GM12878 (cell line): ENCODE results near the gene IFT22. TPM values are rescaled to one million over a fixed set of nuclear protein-coding genes. Genes with fewer than 3 reads are reported as not detected.

ENCODE experiments used
- ATAC-seq: fragments of 200-7000 bp; cut with Tn5 transposase; 3 replicates; pipeline ENCODE4 v1.9.1; 2020; ENCODE audit warnings: mild to moderate bottlenecking, moderate library complexity
- BruUV-seq: library from RNA; stranded (reverse); fragments of 400-500 nt; replicated peaks from 2 replicates; lab custom pipeline; 2021; lab: Mats Ljungman, UMichigan
- CTCF ChIA-PET: fragments of 300-600 bp; sonication (Branson Sonifier 250); formaldehyde crosslinking; extraction: SDS; loops from one replicate; lab custom pipeline; 2021; ENCODE audit warnings: inconsistent platforms; lab: Yijun Ruan, JAX
- POLR2A ChIA-PET: fragments of 350-600 bp; formaldehyde crosslinking; extraction: SDS; loops from one replicate; lab custom pipeline; 2021; ENCODE audit warnings: inconsistent platforms; lab: Charles Lee
- RAD21 ChIA-PET: fragments of 300-600 bp; sonication (Branson Sonifier 250); formaldehyde crosslinking; loops from one replicate; lab custom pipeline; 2023; ENCODE audit warnings: antibody characterized with exemption; ENCODE audit not compliant: unreplicated experiment; lab: Charles Lee
- SMC1A ChIA-PET: fragments of 300-600 bp; sonication (Branson Sonifier 250); formaldehyde crosslinking; loops from one replicate; lab custom pipeline; 2023; ENCODE audit not compliant: unreplicated experiment, uncharacterized antibody; lab: Charles Lee
- DNase-seq: peaks from one replicate; pipeline ENCODE4 v3.0.0-alpha.2; 2011; ENCODE audit warnings: low read depth, low spot score
- FAIRE-seq: peaks from 3 replicates; lab custom pipeline; 2011; peaks lifted over from hg19 to GRCh38; lab: Jason Lieb, UNC
- H2AFZ ChIP-seq: 2 replicates; pipeline ENCODE4 v1.6.0; 2011; ENCODE audit warnings: low read depth, low read length, control low read depth; ENCODE audit not compliant: control insufficient read depth
- H3K27ac ChIP-seq: 2 replicates; pipeline ENCODE4 v1.5.1; 2011; ENCODE audit warnings: control low read depth; ENCODE audit not compliant: control insufficient read depth, insufficient read depth
- H3K27me3 ChIP-seq, 2 experiments: replicated peaks in 1 of 2; 2 replicates each; pipeline versions ENCODE4 v1.6.0 to v1.6.1; 2011; ENCODE audit warnings: low read length in 1 of 2; ENCODE audit not compliant: control insufficient read depth in 2 of 2, insufficient read depth in 2 of 2
- H3K36me3 ChIP-seq, 2 experiments: 2 replicates each; pipeline ENCODE4 v1.5.1; 2011; ENCODE audit warnings: low read length in 1 of 2; ENCODE audit not compliant: control insufficient read depth in 2 of 2, insufficient read depth in 2 of 2
- H3K4me1 ChIP-seq: 2 replicates; pipeline ENCODE4 v1.6.1; 2011; ENCODE audit warnings: mild to moderate bottlenecking, low read length, moderate library complexity, mixed read lengths; ENCODE audit not compliant: control insufficient read depth, insufficient read depth
- H3K4me2 ChIP-seq: 2 replicates; pipeline ENCODE4 v1.6.0; 2011; ENCODE audit warnings: control low read depth; ENCODE audit not compliant: control insufficient read depth, insufficient read depth
- H3K4me3 ChIP-seq: fragments of 200-600 bp; sonication (generic); 2 replicates; pipeline ENCODE4 v1.5.1; 2016
- H3K79me2 ChIP-seq: 2 replicates; pipeline ENCODE4 v1.6.0; 2011; ENCODE audit warnings: low read length; ENCODE audit not compliant: control insufficient read depth, insufficient read depth
- H3K9ac ChIP-seq: 2 replicates; pipeline ENCODE4 v1.8.0; 2011; ENCODE audit warnings: low read length, control low read depth, mixed read lengths; ENCODE audit not compliant: control insufficient read depth, insufficient read depth
- H3K9me3 ChIP-seq: replicated peaks from 3 replicates; pipeline ENCODE4 v1.5.1; 2011; ENCODE audit warnings: mild to moderate bottlenecking, low read length; ENCODE audit not compliant: control insufficient read depth, insufficient read depth
- H4K20me1 ChIP-seq: 2 replicates; pipeline ENCODE4 v1.6.0; 2011; ENCODE audit not compliant: control insufficient read depth, insufficient read depth
- CBX5 ChIP-seq: sonication (generic); IDR thresholded peaks from 2 replicates; pipeline ENCODE4 v1.6.1; 2016; ENCODE audit warnings: low read depth, moderate library complexity, mild to moderate bottlenecking, inconsistent platforms
- DPF2 ChIP-seq: fragments of 450-650 bp; IDR thresholded peaks from 2 replicates; pipeline ENCODE4 v1.6.1; 2017; ENCODE audit warnings: mild to moderate bottlenecking
- E4F1 ChIP-seq: fragments of 450-650 bp; IDR thresholded peaks from 2 replicates; pipeline ENCODE4 v1.6.1; 2018; ENCODE audit warnings: borderline replicate concordance, mild to moderate bottlenecking; ENCODE audit not compliant: partially characterized antibody
- HCFC1 ChIP-seq: fragments of 150-350 bp; IDR thresholded peaks from 2 replicates; pipeline ENCODE4 v1.6.1; 2014; ENCODE audit warnings: low read length
- KAT2A ChIP-seq: conservative IDR thresholded peaks from 2 replicates; pipeline ENCODE4 v1.6.1; 2011; ENCODE audit warnings: low read depth, low read length; ENCODE audit not compliant: control insufficient read depth
- MAX ChIP-seq: IDR thresholded peaks from 2 replicates; pipeline ENCODE4 v1.6.1; 2012; ENCODE audit warnings: low read depth, low read length, improper control_type of control experiment
- NFIC ChIP-seq: IDR thresholded peaks from 2 replicates; pipeline ENCODE4 v1.6.1; 2012; ENCODE audit warnings: low read depth, mild to moderate bottlenecking, inconsistent platforms, low read length, moderate library complexity
- NFXL1 ChIP-seq: fragments of 450-650 bp; IDR thresholded peaks from 2 replicates; pipeline ENCODE4 v1.6.1; 2017; ENCODE audit warnings: antibody characterized with exemption, mild to moderate bottlenecking, borderline replicate concordance
- RAD21 ChIP-seq: IDR thresholded peaks from 2 replicates; pipeline ENCODE4 v1.6.1; 2011; ENCODE audit warnings: mild to moderate bottlenecking, low read depth, low read length, moderate library complexity; ENCODE audit not compliant: insufficient read depth
- SIX5 ChIP-seq: IDR thresholded peaks from 2 replicates; pipeline ENCODE4 v1.6.1; 2011; ENCODE audit warnings: mild to moderate bottlenecking, low read depth, low read length, moderate library complexity; ENCODE audit not compliant: severe bottlenecking
- SMARCA5 ChIP-seq: fragments of 450-650 bp; IDR thresholded peaks from 2 replicates; pipeline ENCODE4 v1.6.1; 2017; ENCODE audit warnings: mild to moderate bottlenecking
- ZBTB4 ChIP-seq: fragments of 450-650 bp; formaldehyde crosslinking; IDR thresholded peaks from 2 replicates; pipeline ENCODE4 v1.4.0; 2022; ENCODE audit warnings: mild to moderate bottlenecking, moderate library complexity
- ZNF207 ChIP-seq: fragments of 450-650 bp; IDR thresholded peaks from 2 replicates; pipeline ENCODE4 v1.6.1; 2014; ENCODE audit warnings: antibody characterized with exemption, mild to moderate bottlenecking, borderline replicate concordance
- WGBS: methylation state at CpG from one replicate; pipeline ENCODE4 v1.1.6; 2016; ENCODE audit warnings: low lambda C conversion rate; ENCODE audit not compliant: insufficient replicate concordance, insufficient coverage; ENCODE audit errors: missing lambda C conversion rate; 5-methylcytosine and 5-hydroxymethylcytosine counted together
- in situ Hi-C: fragments of 300-500 bp; cut with MboI; formaldehyde crosslinking; loops from 9 replicates; pipeline ENCODE4 v1.14.3; 2018; ENCODE audit warnings: mixed read lengths
- intact Hi-C: fragments of 100-400 bp; cut with micrococcal nuclease; formaldehyde crosslinking; loops from one replicate; pipeline ENCODE4 v1.14.2; 2022; ENCODE audit not compliant: unreplicated experiment
- polyA plus RNA-seq, 11 experiments: library from polyadenylated mRNA; depleted of rRNA in 4 of 11; unstranded in 6 of 11; stranded (reverse) in 5 of 11; fragments of >200 nt; fragmentation: Nextera tagmentation in 4 of 11; fragmentation: Illumina TruSeq in 1 of 11; extraction: Ambion mirVana in 4 of 11; extraction: Trizol in 1 of 11; gene quantifications; 1 replicate in 1 of 11; 2 replicates in 10 of 11; pipeline versions ENCODE4 v1.2.1 to v1.2.3, GENCODE V29; 2011 to 2016; ENCODE audit warnings: inconsistent platforms in 2 of 11, missing spikeins in 2 of 11, low read depth in 1 of 11
- total RNA-seq, 4 experiments: library from RNA; depleted of rRNA in 3 of 4; stranded (reverse); fragments of >200 nt in 3 of 4; fragmentation: Illumina TruSeq in 1 of 4; extraction: Trizol in 1 of 4; gene quantifications; 2 replicates each; pipeline versions ENCODE4 v1.2.1 to v1.2.3, GENCODE V29; 2013 to 2021

IFT22 gene
- total and polyA plus RNA-seq, 10 of the 15 experiments (the other 5 are each of a cell fraction or from before 2014, with no cell fraction given) = 10.1 to 25.7 (median 19.0) TPM

GRCh38 chr7:101328159-101328558, 6.5 kb upstream of the IFT22 start:
- Histone ChIP-seq H3K36me3 (no peaks in the 10 kb centered on the region), H4K20me1 (no peaks in the 10 kb centered on the region), H3K27ac (no peak overlapping the region), H3K4me3 (no peak overlapping the region), H3K4me1 (no peaks in the 10 kb centered on the region), H3K9ac (no peak overlapping the region), H3K9me3 (no peaks in the 10 kb centered on the region), H3K4me2 (no peak overlapping the region), H3K27me3 (no peaks in the 10 kb centered on the region), H2AFZ (no peak overlapping the region), H3K79me2 (no peaks in the 10 kb centered on the region)
- 58% methylated on average over 5 of the region's 5 CpGs for WGBS
- SMC1A ChIA-PET = no interaction called here
- ATAC-seq (no peak), DNase-seq (no peak)
- intact Hi-C loops = no loop called here
- POLR2A ChIA-PET = interaction anchor here (0.6 kb wide), 1 partner anchor 209 kb away, joined by 3 read pairs; no protein-coding TSS in a partner anchor
- in situ Hi-C loops = no loop called here
- TF ChIP-seq NFIC (no peak), ZBTB4 (CRISPR knock-in tag) (no peak), KAT2A (no peak), CBX5 (no peak), RAD21 (no peak), E4F1 (no peak), SIX5 (no peak), SMARCA5 (no peak), ZNF207 (no peak), MAX (no peak), DPF2 (no peak), HCFC1 (no peak), NFXL1 (no peak)
- TF ChIP-seq, all 136 proteins: peak for 0
- ChIA-PET CTCF (interaction anchor here (1.4 kb wide), 1 partner anchor 13 kb away, joined by 7 read pairs; no protein-coding TSS in a partner anchor), RAD21 (no interaction called here)
- no peak for FAIRE-seq
- BruUV-seq = no TSS peak
